SK-N-SH (cell line): Measurements from ENCODE around the gene ARFIP1.
"Not testable (repeated sequence)": the region's sequence is repeated elsewhere in the genome, so short reads cannot be mapped to it uniquely, and the experiment has no call there.

Experiments used
- CTCF ChIP-seq: fragments of 200-600 bp; sonication (generic); IDR thresholded peaks from 2 replicates; pipeline ENCODE4 v1.6.1; 2017; ENCODE audit warnings: antibody characterized with exemption, mild to moderate bottlenecking, moderate library complexity
- EP300 ChIP-seq, 2 experiments: IDR thresholded peaks; 2 replicates each; pipeline versions ENCODE4 v1.4.0 to v1.6.1; 2012; ENCODE audit warnings: borderline replicate concordance in 1 of 2, low read depth in 1 of 2, low read length in 1 of 2
- FOSL2 ChIP-seq: IDR thresholded peaks from 2 replicates; pipeline ENCODE4 v1.4.0; 2012; ENCODE audit warnings: low read depth, mild to moderate bottlenecking, moderate library complexity, borderline replicate concordance
- GABPA ChIP-seq: IDR thresholded peaks from 2 replicates; pipeline ENCODE4 v1.4.0; 2012; ENCODE audit warnings: low read depth, mild to moderate bottlenecking
- JUND ChIP-seq: IDR thresholded peaks from 2 replicates; pipeline ENCODE4 v1.4.0; 2012
- MAX ChIP-seq: IDR thresholded peaks from 2 replicates; pipeline ENCODE4 v1.4.0; 2012; ENCODE audit warnings: low read depth
- POLR2AphosphoS5 ChIP-seq: IDR thresholded peaks from 2 replicates; pipeline ENCODE4 v1.6.1; 2012; ENCODE audit warnings: low read depth, low read length
- RFX5 ChIP-seq: IDR thresholded peaks from 2 replicates; pipeline ENCODE4 v1.6.1; 2012; ENCODE audit warnings: mild to moderate bottlenecking, improper control_type of control experiment, low read length
- SMC3 ChIP-seq: IDR thresholded peaks from 2 replicates; pipeline ENCODE4 v1.6.1; 2012; ENCODE audit warnings: low read depth, low read length, improper control_type of control experiment
- YY1 ChIP-seq: IDR thresholded peaks from 2 replicates; pipeline ENCODE4 v1.4.0; 2012; ENCODE audit warnings: low read depth, mild to moderate bottlenecking
- TF ChIP-seq, protein P1 (sequence below): IDR thresholded peaks from 2 replicates; pipeline ENCODE4 v1.6.1; 2012; ENCODE audit warnings: mild to moderate bottlenecking, low read depth, low read length, moderate library complexity
- TF ChIP-seq, protein P2 (sequence below): IDR thresholded peaks from 2 replicates; pipeline ENCODE4 v1.4.0; 2012; ENCODE audit warnings: low read depth, borderline replicate concordance

GRCh38 chr4:152898133-152898532 is 118.4 kb downstream of the ARFIP1 start:
- TF ChIP-seq CTCF; JUND; FOSL2; MAX; RFX5; POLR2AphosphoS5; GABPA; YY1; EP300 (IDR thresholded peaks at IDR 0.05; ENCODE audit: borderline replicate concordance in 1 of 2, low read depth in 1 of 2, low read length in 1 of 2); SMC3: not testable (repeated sequence)
- TF ChIP-seq, protein P1, sequence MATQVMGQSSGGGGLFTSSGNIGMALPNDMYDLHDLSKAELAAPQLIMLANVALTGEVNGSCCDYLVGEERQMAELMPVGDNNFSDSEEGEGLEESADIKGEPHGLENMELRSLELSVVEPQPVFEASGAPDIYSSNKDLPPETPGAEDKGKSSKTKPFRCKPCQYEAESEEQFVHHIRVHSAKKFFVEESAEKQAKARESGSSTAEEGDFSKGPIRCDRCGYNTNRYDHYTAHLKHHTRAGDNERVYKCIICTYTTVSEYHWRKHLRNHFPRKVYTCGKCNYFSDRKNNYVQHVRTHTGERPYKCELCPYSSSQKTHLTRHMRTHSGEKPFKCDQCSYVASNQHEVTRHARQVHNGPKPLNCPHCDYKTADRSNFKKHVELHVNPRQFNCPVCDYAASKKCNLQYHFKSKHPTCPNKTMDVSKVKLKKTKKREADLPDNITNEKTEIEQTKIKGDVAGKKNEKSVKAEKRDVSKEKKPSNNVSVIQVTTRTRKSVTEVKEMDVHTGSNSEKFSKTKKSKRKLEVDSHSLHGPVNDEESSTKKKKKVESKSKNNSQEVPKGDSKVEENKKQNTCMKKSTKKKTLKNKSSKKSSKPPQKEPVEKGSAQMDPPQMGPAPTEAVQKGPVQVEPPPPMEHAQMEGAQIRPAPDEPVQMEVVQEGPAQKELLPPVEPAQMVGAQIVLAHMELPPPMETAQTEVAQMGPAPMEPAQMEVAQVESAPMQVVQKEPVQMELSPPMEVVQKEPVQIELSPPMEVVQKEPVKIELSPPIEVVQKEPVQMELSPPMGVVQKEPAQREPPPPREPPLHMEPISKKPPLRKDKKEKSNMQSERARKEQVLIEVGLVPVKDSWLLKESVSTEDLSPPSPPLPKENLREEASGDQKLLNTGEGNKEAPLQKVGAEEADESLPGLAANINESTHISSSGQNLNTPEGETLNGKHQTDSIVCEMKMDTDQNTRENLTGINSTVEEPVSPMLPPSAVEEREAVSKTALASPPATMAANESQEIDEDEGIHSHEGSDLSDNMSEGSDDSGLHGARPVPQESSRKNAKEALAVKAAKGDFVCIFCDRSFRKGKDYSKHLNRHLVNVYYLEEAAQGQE, result not testable (repeated sequence)
- TF ChIP-seq, protein P2, sequence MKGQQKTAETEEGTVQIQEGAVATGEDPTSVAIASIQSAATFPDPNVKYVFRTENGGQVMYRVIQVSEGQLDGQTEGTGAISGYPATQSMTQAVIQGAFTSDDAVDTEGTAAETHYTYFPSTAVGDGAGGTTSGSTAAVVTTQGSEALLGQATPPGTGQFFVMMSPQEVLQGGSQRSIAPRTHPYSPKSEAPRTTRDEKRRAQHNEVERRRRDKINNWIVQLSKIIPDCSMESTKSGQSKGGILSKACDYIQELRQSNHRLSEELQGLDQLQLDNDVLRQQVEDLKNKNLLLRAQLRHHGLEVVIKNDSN, result not testable (repeated sequence)
